Left colon (tissue), 2 donors: ENCODE measurements around the gene URI1. TPM values are rescaled to one million over a fixed set of nuclear protein-coding genes. Genes with fewer than 3 reads are reported as not detected.
A peak's percentile ranks its signal among the peaks of the same experiment; 100 is the strongest.

Source experiments
- ATAC-seq: fragments of 200-7000 bp; cut with Tn5 transposase; one replicate; pipeline ENCODE4 v1.9.1; 2020; ENCODE audit warnings: mild to moderate bottlenecking, moderate library complexity
- DNase-seq, 2 donors: peaks; one replicate each; pipeline ENCODE4 v3.0.0-alpha.2; 2020
- intact Hi-C, 2 donors: fragments of 100-400 bp; cut with DNase I in 1 of 2; cut with micrococcal nuclease in 1 of 2; formaldehyde crosslinking; loops; one replicate each; pipeline versions ENCODE4 v1.11.2 to v1.14.0; 2022; cut with DNase I, micrococcal nuclease
- total RNA-seq, 2 donors: library from RNA; stranded (reverse); fragmentation: NEBNext Ultra II Directional; extraction: Animal tissue kit (Norgen Biotek cat#: 25700); gene quantifications; one replicate each; pipeline ENCODE4 v1.2.1, GENCODE V29; 2021
- donor health status: DM: no; HTN: no; CAD: no.
- donor health status: DM: yes; HTN: yes; CAD: no.

URI1 gene
- total RNA-seq, 2 donors from 2014 or later: 41.8 to 47.6 TPM

GRCh38 chr19:30044273-30045248 is 102.5 kb downstream of the URI1 start:
- intact Hi-C loops: no loop called here
- DNase-seq (no peak), ATAC-seq (no peak)

GRCh38 chr19:30046522-30046921 is 104.5 kb downstream of the URI1 start:
- DNase-seq: no peak
- ATAC-seq: peak; percentile 41
- intact Hi-C loops: no loop called here

- DNase-seq (peak in 1 of 2 donors; percentile 31), ATAC-seq (peak; percentile 95)
- intact Hi-C loops: no loop called here
Observed at GRCh38 chr19:30047432-30047831, 105.4 kb downstream of the URI1 start.

- ATAC-seq: no peak
- intact Hi-C loops: no loop called here
- DNase-seq: no peak
Observed at GRCh38 chr19:30049226-30049625, 107.2 kb downstream of the URI1 start.

GRCh38 chr19:30049846-30050667 is 108.0 kb downstream of the URI1 start:
- intact Hi-C loops: no loop called here
- DNase-seq (no peak), ATAC-seq (no peak)

GRCh38 chr19:30052122-30053075 is 110.4 kb downstream of the URI1 start:
- DNase-seq (no peak), ATAC-seq (no peak)
- intact Hi-C loops: no loop called here

- DNase-seq (no peak), ATAC-seq (no peak)
- intact Hi-C loops: no loop called here
Observed at GRCh38 chr19:30053558-30053957, 111.5 kb downstream of the URI1 start.

- intact Hi-C loops: no loop called here
- ATAC-seq: peak; percentile 36
- no peak for DNase-seq
Observed at GRCh38 chr19:30054210-30054609, 112.2 kb downstream of the URI1 start.

GRCh38 chr19:30056580-30056979 is 114.5 kb downstream of the URI1 start:
- ATAC-seq: no peak
- intact Hi-C loops: no loop called here

GRCh38 chr19:30059741-30060457 is 117.9 kb downstream of the URI1 start:
- ATAC-seq: no peak
- intact Hi-C loops: no loop called here
- DNase-seq: no peak

More at GRCh38 chr19:30056580-30056979, 114.5 kb downstream of the URI1 start:
- no peak for DNase-seq

GRCh38 chr19:30060531-30061222 is 118.6 kb downstream of the URI1 start:
- DNase-seq (peak in 1 of 2 donors; percentile 12), ATAC-seq (no peak)
- intact Hi-C loops: no loop called here

GRCh38 chr19:30061223-30062064 is 119.4 kb downstream of the URI1 start:
- ATAC-seq: peak; percentile 13
- no peak for DNase-seq
- intact Hi-C loops: no loop called here

- ATAC-seq (no peak), DNase-seq (no peak)
- intact Hi-C loops: no loop called here
Observed at GRCh38 chr19:30062065-30062906, 120.2 kb downstream of the URI1 start.

GRCh38 chr19:30062907-30063649 is 121.0 kb downstream of the URI1 start:
- intact Hi-C loops: no loop called here
- DNase-seq (no peak), ATAC-seq (no peak)
